GM12891 (cell line): ENCODE results near the gene PSAP. TPM values are rescaled to one million over a fixed set of nuclear protein-coding genes. Genes with fewer than 3 reads are reported as not detected.
A peak's percentile ranks its signal among the peaks of the same experiment; 100 is the strongest.
"Not testable (repeated sequence)": the region's sequence is repeated elsewhere in the genome, so short reads cannot be mapped to it uniquely, and the experiment has no call there.

Experiments used
- DNase-seq: peaks from one replicate; pipeline ENCODE4 v3.0.0; 2011; ENCODE audit warnings: low spot score; ENCODE audit not compliant: insufficient read length
- FAIRE-seq: peaks from 2 replicates; lab custom pipeline; 2011; peaks lifted over from hg19 to GRCh38; lab: Jason Lieb, UNC
- PAX5 ChIP-seq: IDR thresholded peaks from 2 replicates; pipeline ENCODE4 v1.6.1; 2011; ENCODE audit warnings: low read length, moderate library complexity, mild to moderate bottlenecking; ENCODE audit not compliant: insufficient read depth, severe bottlenecking
- POLR2A ChIP-seq: IDR thresholded peaks from 2 replicates; pipeline ENCODE4 v1.6.1; 2011; ENCODE audit warnings: low read depth, low read length, control low read depth
- POLR2AphosphoS5 ChIP-seq: IDR thresholded peaks from 2 replicates; pipeline ENCODE4 v1.6.1; 2011; ENCODE audit warnings: low read depth, low read length, control low read depth
- POU2F2 ChIP-seq: IDR thresholded peaks from 2 replicates; pipeline ENCODE4 v1.6.1; 2011; ENCODE audit warnings: low read depth, mild to moderate bottlenecking, control low read depth, low read length, moderate library complexity
- SPI1 ChIP-seq: IDR thresholded peaks from 2 replicates; pipeline ENCODE4 v1.6.1; 2011; ENCODE audit warnings: low read depth, low read length, control low read depth
- TAF1 ChIP-seq: IDR thresholded peaks from 2 replicates; pipeline ENCODE4 v1.6.1; 2011; ENCODE audit warnings: low read depth, low read length, control low read depth
- polyA plus RNA-seq: library from polyadenylated mRNA; unstranded; fragments of >200 nt; gene quantifications from one replicate; pipeline ENCODE4 v1.2.1, GENCODE V29; 2012; ENCODE audit warnings: low read depth, missing spikeins, inconsistent platforms; ENCODE audit not compliant: missing spikeins

Gene PSAP
- polyA plus RNA-seq = 238 TPM

GRCh38 chr10:71850743-71851464 is at the start of gene PSAP:
TSS of gene PSAP (minus strand) at chr10:71851251. CDS start at chr10:71851221, 30 bp downstream.
- FAIRE-seq (peak; percentile 97), DNase-seq (peak; percentile 98)
- TF ChIP-seq TAF1 = peak; percentile 92
- peak; percentile 99 for TF ChIP-seq POLR2AphosphoS5
- TF ChIP-seq POU2F2 = peak; percentile 60; the same call in 1 of the 2 replicates
- no peak for TF ChIP-seq PAX5
- no peak for TF ChIP-seq SPI1
- peak; percentile 99 for TF ChIP-seq POLR2A

GRCh38 chr10:71900441-71901180 is 49.6 kb upstream of the PSAP start:
- DNase-seq = no peak
- TF ChIP-seq POLR2AphosphoS5 = no peak
- TF ChIP-seq TAF1 = no peak
- no peak for TF ChIP-seq SPI1
- no peak for TF ChIP-seq POLR2A
- TF ChIP-seq POU2F2 = no peak
- TF ChIP-seq PAX5 = no peak
- no peak for FAIRE-seq

GRCh38 chr10:71899665-71900412 is 48.8 kb upstream of the PSAP start:
- TF ChIP-seq SPI1 (no peak), POLR2AphosphoS5 (no peak), POU2F2 (no peak), PAX5 (no peak), POLR2A (no peak), TAF1 (no peak)
- no peak for FAIRE-seq
- DNase-seq = no peak

- not testable (repeated sequence) for FAIRE-seq, DNase-seq
Observed at GRCh38 chr10:71898346-71898745, 47.3 kb upstream of the PSAP start.

- TF ChIP-seq TAF1 (no peak), POLR2AphosphoS5 (no peak), PAX5 (no peak), POLR2A (no peak), SPI1 (no peak), POU2F2 (no peak)
- DNase-seq = no peak
- FAIRE-seq = no peak
Observed at GRCh38 chr10:71893920-71894319, 42.9 kb upstream of the PSAP start.

GRCh38 chr10:71893258-71893815 is 42.3 kb upstream of the PSAP start:
- DNase-seq (no peak), FAIRE-seq (no peak)
- no peak for TF ChIP-seq TAF1
- no peak for TF ChIP-seq SPI1
- no peak for TF ChIP-seq POU2F2
- TF ChIP-seq POLR2A = no peak
- TF ChIP-seq POLR2AphosphoS5 = no peak

- DNase-seq (no peak), FAIRE-seq (peak; percentile 16)
- TF ChIP-seq SPI1 = no peak
- TF ChIP-seq POLR2AphosphoS5 = no peak
- TF ChIP-seq TAF1 = no peak
- no peak for TF ChIP-seq POU2F2
- no peak for TF ChIP-seq POLR2A
- TF ChIP-seq PAX5 = no peak
Observed at GRCh38 chr10:71891437-71891836, 40.4 kb upstream of the PSAP start.

- no peak for FAIRE-seq
- TF ChIP-seq POU2F2 (no peak), POLR2A (no peak), TAF1 (no peak), PAX5 (no peak), POLR2AphosphoS5 (no peak), SPI1 (no peak)
- no peak for DNase-seq
Observed at GRCh38 chr10:71889388-71889987, 38.4 kb upstream of the PSAP start.

- DNase-seq = peak; percentile 76
- TF ChIP-seq TAF1 = peak; percentile 56; the same call in 1 of the 2 replicates
- TF ChIP-seq SPI1 = peak; percentile 97
- TF ChIP-seq POLR2AphosphoS5 = 0 out of 2 replicates have a peak, but pooled peaks have one; percentile 37
- TF ChIP-seq PAX5 = no peak
- no peak for TF ChIP-seq POU2F2
- TF ChIP-seq POLR2A = no peak
- FAIRE-seq = peak; percentile 98
Observed at GRCh38 chr10:71888623-71889387, 37.8 kb upstream of the PSAP start.
